K562 (cell line): ENCODE measurements around the gene SUSD3. TPM values are rescaled to one million over a fixed set of nuclear protein-coding genes. Genes with fewer than 3 reads are reported as not detected.
A peak's percentile ranks its signal among the peaks of the same experiment; 100 is the strongest.

Experiments used
- ATAC-seq: fragments of 200-7000 bp; cut with Tn5 transposase; 3 replicates; pipeline ENCODE4 v1.9.1; 2020; ENCODE audit warnings: moderate library complexity
- BruUV-seq: library from RNA; stranded (reverse); fragments of 400-500 nt; replicated peaks from 2 replicates; lab custom pipeline; 2021; lab: Mats Ljungman, UMichigan
- CTCF ChIA-PET: fragments of 300-600 bp; formaldehyde crosslinking; extraction: SDS; loops from one replicate; lab custom pipeline; 2021; ENCODE audit warnings: low intra/inter-chr PET ratio; lab: Yijun Ruan, JAX
- POLR2A ChIA-PET: fragments of 300-600, 350-650 bp; sonication (Branson Sonifier 250); formaldehyde crosslinking; extraction: SDS; loops from one replicate; lab custom pipeline; 2021; ENCODE audit warnings: antibody characterized with exemption, inconsistent platforms; lab: Yijun Ruan, JAX
- DNase-seq, 4 experiments: peaks; one replicate each; pipeline versions ENCODE4 v3.0.0 to v3.0.0-alpha.2; 2011 to 2018; ENCODE audit warnings: low spot score in 3 of 4, mixed read lengths in 3 of 4; ENCODE audit errors: extremely low read depth in 1 of 4
- FAIRE-seq: peaks from 2 replicates; lab custom pipeline; 2011; peaks lifted over from hg19 to GRCh38; lab: Jason Lieb, UNC
- H2AFZ ChIP-seq: 2 replicates; pipeline ENCODE4 v1.6.0; 2011; ENCODE audit warnings: low read depth, low read length, control low read depth, inconsistent platforms
- H3K27ac ChIP-seq: fragments of 200-600 bp; 3 replicates; pipeline ENCODE4 v1.8.0; 2011; ENCODE audit warnings: low read depth, mild to moderate bottlenecking, control low read depth, inconsistent platforms, low read length, moderate library complexity, mixed read lengths; ENCODE audit errors: extremely low read depth
- H3K27me3 ChIP-seq, 2 experiments: fragments of 300-600 bp in 1 of 2; 2 replicates in 1 of 2; 3 replicates in 1 of 2; pipeline versions ENCODE4 v1.6.0 to v1.8.0; 2011; ENCODE audit warnings: inconsistent platforms in 2 of 2, low read length in 2 of 2, mild to moderate bottlenecking in 1 of 2, mixed read lengths in 1 of 2, moderate library complexity in 1 of 2; ENCODE audit not compliant: control insufficient read depth in 2 of 2, insufficient read depth in 2 of 2
- H3K36me3 ChIP-seq: fragments of 300-600 bp; 3 replicates; pipeline ENCODE4 v1.8.0; 2011; ENCODE audit warnings: mild to moderate bottlenecking, low read length, inconsistent platforms; ENCODE audit not compliant: control insufficient read depth, insufficient read depth
- H3K4me1 ChIP-seq, 2 experiments: fragments of 200-600 bp in 1 of 2; replicated peaks in 1 of 2; 2 replicates in 1 of 2; 3 replicates in 1 of 2; pipeline versions ENCODE4 v1.5.1 to v1.8.0; 2011; ENCODE audit warnings: inconsistent platforms in 2 of 2, low read length in 2 of 2, mild to moderate bottlenecking in 1 of 2, mixed read lengths in 1 of 2, moderate library complexity in 1 of 2; ENCODE audit not compliant: control insufficient read depth in 2 of 2, insufficient read depth in 2 of 2
- H3K4me2 ChIP-seq: 2 replicates; pipeline ENCODE4 v1.6.1; 2011; ENCODE audit warnings: low read length, control low read depth, inconsistent platforms, mixed read lengths; ENCODE audit not compliant: insufficient read depth
- H3K4me3 ChIP-seq: fragments of 200-600 bp; sonication (generic), shearing (Covaris generic); 2 replicates; pipeline ENCODE4 v1.5.1; 2016; ENCODE audit warnings: control low read depth, inconsistent platforms
- H3K79me2 ChIP-seq: fragments of 200-600 bp; 3 replicates; pipeline ENCODE4 v1.8.0; 2011; ENCODE audit warnings: low read length, inconsistent platforms; ENCODE audit not compliant: control insufficient read depth, insufficient read depth
- H3K9ac ChIP-seq, 2 experiments: 2 replicates each; pipeline versions ENCODE4 v1.6.0 to v1.6.1; 2011; ENCODE audit warnings: low read depth in 2 of 2, low read length in 2 of 2, control low read depth in 1 of 2, inconsistent platforms in 1 of 2, mild to moderate bottlenecking in 1 of 2, mixed read lengths in 1 of 2; ENCODE audit not compliant: insufficient read depth in 1 of 2
- H3K9me1 ChIP-seq: one replicate; pipeline ENCODE4 v1.6.0; 2011; ENCODE audit warnings: inconsistent platforms, mild to moderate bottlenecking, low read length, moderate library complexity; ENCODE audit not compliant: control insufficient read depth, insufficient read depth
- H3K9me3 ChIP-seq: replicated peaks from 2 replicates; pipeline ENCODE4 v1.5.1; 2011; ENCODE audit warnings: low read depth, low read length, inconsistent platforms; ENCODE audit not compliant: control insufficient read depth, insufficient read depth
- H4K20me1 ChIP-seq: replicated peaks from 2 replicates; pipeline ENCODE4 v1.6.1; 2011; ENCODE audit warnings: low read length, inconsistent platforms, mixed read lengths; ENCODE audit not compliant: control insufficient read depth, insufficient read depth
- AFF1 ChIP-seq, 2 experiments: fragments of 450-650 bp; IDR thresholded peaks; 2 replicates each; pipeline ENCODE4 v1.6.1; 2018; ENCODE audit warnings: mild to moderate bottlenecking in 2 of 2, low read depth in 1 of 2; ENCODE audit not compliant: partially characterized antibody in 2 of 2
- ARHGAP35 ChIP-seq: fragments of 450-650 bp; IDR thresholded peaks from 2 replicates; pipeline ENCODE4 v1.6.1; 2018; ENCODE audit not compliant: partially characterized antibody
- BRD4 ChIP-seq: fragments of 200-600 bp; sonication (generic); IDR thresholded peaks from 2 replicates; pipeline ENCODE4 v1.6.1; 2017; ENCODE audit warnings: inconsistent platforms
- CBFA2T2 ChIP-seq: fragments of 450-650 bp; conservative IDR thresholded peaks from 2 replicates; pipeline ENCODE4 v1.6.1; 2017; ENCODE audit warnings: mild to moderate bottlenecking
- CCNT2 ChIP-seq: IDR thresholded peaks from 2 replicates; pipeline ENCODE4 v1.6.1; 2011; ENCODE audit warnings: borderline replicate concordance, low read depth, mild to moderate bottlenecking, moderate library complexity, mixed read lengths, low read length; ENCODE audit not compliant: insufficient read length; ENCODE audit errors: extremely low read depth
- CXXC5 ChIP-seq: fragments of 250-450 bp; sonication (Bioruptor Pico); IDR thresholded peaks from 2 replicates; pipeline ENCODE4 v1.8.0; 2022; ENCODE audit warnings: inconsistent platforms, mild to moderate bottlenecking, moderate library complexity
- DACH1 ChIP-seq: fragments of 450-650 bp; IDR thresholded peaks from 2 replicates; pipeline ENCODE4 v1.6.1; 2018; ENCODE audit not compliant: partially characterized antibody
- HDAC6 ChIP-seq: IDR thresholded peaks from 2 replicates; pipeline ENCODE4 v1.6.1; 2012; ENCODE audit warnings: low read depth, mild to moderate bottlenecking, control low read depth, inconsistent platforms, low read length, moderate library complexity
- IRF2 ChIP-seq: sonication (generic); formaldehyde crosslinking; IDR thresholded peaks from 2 replicates; pipeline ENCODE4 v1.8.1; 2022; ENCODE audit warnings: mild to moderate bottlenecking, missing genetic modification reagents
- MAFG ChIP-seq: fragments of 450-650 bp; conservative IDR thresholded peaks from 2 replicates; pipeline ENCODE4 v1.6.1; 2016; ENCODE audit warnings: missing genetic modification characterization, missing compliant biosample characterization
- NBN ChIP-seq: fragments of 450-650 bp; IDR thresholded peaks from 2 replicates; pipeline ENCODE4 v1.6.1; 2016; ENCODE audit warnings: low read depth, mild to moderate bottlenecking
- NFIX ChIP-seq: fragments of 250-450 bp; sonication (Bioruptor Pico); IDR thresholded peaks from 2 replicates; pipeline ENCODE4 v1.4.0; 2020; ENCODE audit warnings: low read depth, mild to moderate bottlenecking, moderate library complexity
- NFXL1 ChIP-seq: fragments of 450-650 bp; formaldehyde crosslinking; IDR thresholded peaks from 2 replicates; pipeline ENCODE4 v1.4.0; 2021; ENCODE audit warnings: mild to moderate bottlenecking
- POLR2AphosphoS5 ChIP-seq: IDR thresholded peaks from 2 replicates; pipeline ENCODE4 v1.6.1; 2011; ENCODE audit warnings: mild to moderate bottlenecking, low read depth, low read length, moderate library complexity; ENCODE audit not compliant: control insufficient read depth, insufficient read depth
- RBM17 ChIP-seq: fragments of 200-400 bp; formaldehyde crosslinking; IDR thresholded peaks from 2 replicates; pipeline ENCODE4 v1.6.1; 2017; ENCODE audit warnings: low read depth, mild to moderate bottlenecking, low read length, borderline replicate concordance
- TAF15 ChIP-seq: fragments of 200-400 bp; formaldehyde crosslinking; IDR thresholded peaks from 2 replicates; pipeline ENCODE4 v1.6.1; 2017; ENCODE audit warnings: mild to moderate bottlenecking, low read depth, low read length, moderate library complexity
- TARDBP ChIP-seq: fragments of 450-650 bp; IDR thresholded peaks from 2 replicates; pipeline ENCODE4 v1.6.1; 2016
- TSC22D4 ChIP-seq: fragments of 450-650 bp; IDR thresholded peaks from 2 replicates; pipeline ENCODE4 v1.6.1; 2016; ENCODE audit warnings: missing genetic modification characterization, missing biosample characterization, control low read depth
- WGBS: fragments of 100-300 bp; shearing (Covaris generic); methylation state at CpG from one replicate; pipeline ENCODE4 v1.1.6; 2016; ENCODE audit warnings: low coverage, mixed read lengths; ENCODE audit not compliant: insufficient coverage; ENCODE audit errors: missing lambda C conversion rate; 5-methylcytosine and 5-hydroxymethylcytosine counted together
- in situ Hi-C: fragments of 300-500 bp; cut with MboI; formaldehyde crosslinking; loops from 4 replicates; pipeline ENCODE4 v1.15.0; 2018; ENCODE audit warnings: inconsistent platforms, mixed read lengths
- intact Hi-C: fragments of 100-400 bp; cut with micrococcal nuclease; formaldehyde crosslinking; loops from 2 replicates; pipeline ENCODE4 v1.14.2; 2022
- polyA plus RNA-seq, 8 experiments: library from polyadenylated mRNA; depleted of rRNA in 4 of 8; stranded (reverse) in 5 of 8; unstranded in 3 of 8; fragments of >200 nt; fragmentation: Nextera tagmentation in 2 of 8; fragmentation: Illumina TruSeq in 1 of 8; extraction: Ambion mirVana in 2 of 8; extraction: Trizol in 1 of 8; gene quantifications; 2 replicates each; pipeline versions ENCODE4 v1.2.1 to v1.2.3, GENCODE V29; 2011 to 2014; ENCODE audit warnings: inconsistent platforms in 1 of 8, missing spikeins in 1 of 8
- total RNA-seq, 7 experiments: library from RNA; depleted of rRNA in 6 of 7; stranded (reverse); fragments of >200 nt in 6 of 7; fragmentation: Illumina TruSeq in 2 of 7; extraction: Trizol in 2 of 7; gene quantifications; 2 replicates each; pipeline versions ENCODE4 v1.2.1 to v1.2.3, GENCODE V29; 2011 to 2021; ENCODE audit warnings: low replicate concordance in 1 of 7
- TF ChIP-seq, protein P1 (sequence below): fragments of 250-450 bp; sonication (Bioruptor Pico); IDR thresholded peaks from 2 replicates; pipeline ENCODE4 v1.8.0; 2021; ENCODE audit warnings: moderate library complexity, mild to moderate bottlenecking, inconsistent platforms

SUSD3 gene
- total and polyA plus RNA-seq, 9 of the 15 experiments (the other 6 are each of a cell fraction or from before 2014, with no cell fraction given): 1.3 to 21.7 (median 11.4) TPM

DNA sequence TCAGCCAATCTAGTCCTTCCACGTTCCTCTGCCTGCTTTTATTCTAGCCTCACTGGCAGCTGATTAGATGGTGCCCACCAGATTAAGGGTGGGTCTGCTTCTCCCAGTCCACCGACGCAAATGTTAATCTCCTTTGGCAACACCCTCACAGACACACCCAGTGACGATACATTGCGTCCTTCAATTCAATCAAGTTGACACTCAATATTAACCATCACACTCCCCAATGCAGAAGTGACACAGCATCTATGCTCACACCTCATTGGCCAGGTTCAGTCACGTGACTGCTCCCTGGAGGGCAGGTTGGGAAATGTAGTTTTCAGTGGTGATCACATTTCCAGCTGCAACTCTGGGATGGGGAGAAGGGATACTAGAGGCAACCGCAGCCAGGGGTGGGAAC, 13.0 kb downstream of the SUSD3 start:
- DNase-seq: peak; percentile 87 to 96 (median 95)
- peak; percentile 97 for ATAC-seq
- Histone ChIP-seq H3K9ac (no peak overlapping the region), H3K36me3 (no peaks in the 10 kb centered on the region), H3K9me3 (no peaks in the 10 kb centered on the region), H3K4me2 (peak overlapping the region; percentile 51), H3K4me3 (no peak overlapping the region), H3K4me1 (peaks cover 16 to 24% of the 10 kb centered on the region in 2 experiments), H2AFZ (peak overlapping the region; percentile 75), H3K27ac (peak overlapping the region; percentile 23; the same call in 1 of the 3 replicates), H3K9me1 (peaks cover 6% of the 10 kb centered on the region), H4K20me1 (no peaks in the 10 kb centered on the region), H3K79me2 (no peaks in the 10 kb centered on the region; the same call in 2 of the 3 replicates), H3K27me3 (no peaks in the 10 kb centered on the region)
- CTCF ChIA-PET: no interaction called here
- WGBS: 24% methylated on average over 6 of the region's 7 CpGs
- intact Hi-C loops (no loop called here), in situ Hi-C loops (no loop called here)
- FAIRE-seq: peak; percentile 97
- POLR2A ChIA-PET: interaction anchor here (0.6 to 1.0 kb wide), 2 partner anchors 14 to 18 kb away, joined by 3 read pairs; no protein-coding TSS in a partner anchor
- BruUV-seq: no TSS peak
- peak in 1 of 2 experiments; percentile 84 for TF ChIP-seq AFF1 (IDR thresholded peaks at IDR 0.05; ENCODE audit: low read depth in 1 of 2, partially characterized antibody in 2 of 2)
- no peak for TF ChIP-seq POLR2AphosphoS5
- TF ChIP-seq TARDBP: no peak
- no peak for TF ChIP-seq HDAC6
- peak; percentile 83 for TF ChIP-seq MAFG (tag)
- TF ChIP-seq NFXL1 (CRISPR knock-in tag): no peak
- TF ChIP-seq TAF15: no peak
- no peak for TF ChIP-seq DACH1
- TF ChIP-seq BRD4: no peak
- peak; percentile 95 for TF ChIP-seq CBFA2T2
- TF ChIP-seq ARHGAP35: no peak
- TF ChIP-seq IRF2 (CRISPR knock-in tag): no peak
- no peak for TF ChIP-seq CCNT2
- TF ChIP-seq CXXC5 (CRISPR knock-in tag): peak; percentile 45; the same call in 1 of the 2 replicates
- TF ChIP-seq RBM17: no peak
- TF ChIP-seq, protein P1, sequence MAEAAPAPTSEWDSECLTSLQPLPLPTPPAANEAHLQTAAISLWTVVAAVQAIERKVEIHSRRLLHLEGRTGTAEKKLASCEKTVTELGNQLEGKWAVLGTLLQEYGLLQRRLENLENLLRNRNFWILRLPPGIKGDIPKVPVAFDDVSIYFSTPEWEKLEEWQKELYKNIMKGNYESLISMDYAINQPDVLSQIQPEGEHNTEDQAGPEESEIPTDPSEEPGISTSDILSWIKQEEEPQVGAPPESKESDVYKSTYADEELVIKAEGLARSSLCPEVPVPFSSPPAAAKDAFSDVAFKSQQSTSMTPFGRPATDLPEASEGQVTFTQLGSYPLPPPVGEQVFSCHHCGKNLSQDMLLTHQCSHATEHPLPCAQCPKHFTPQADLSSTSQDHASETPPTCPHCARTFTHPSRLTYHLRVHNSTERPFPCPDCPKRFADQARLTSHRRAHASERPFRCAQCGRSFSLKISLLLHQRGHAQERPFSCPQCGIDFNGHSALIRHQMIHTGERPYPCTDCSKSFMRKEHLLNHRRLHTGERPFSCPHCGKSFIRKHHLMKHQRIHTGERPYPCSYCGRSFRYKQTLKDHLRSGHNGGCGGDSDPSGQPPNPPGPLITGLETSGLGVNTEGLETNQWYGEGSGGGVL: no peak
- TF ChIP-seq NFIX: no peak
- no peak for TF ChIP-seq TSC22D4 (tag)
- TF ChIP-seq NBN: no peak
